VCaP (cell line): Measurements from ENCODE around the gene CTDSPL.

Experiments
- H3K27ac ChIP-seq: fragments of 450-650 bp; 2 replicates; pipeline ENCODE4 v1.5.1; 2017
- TF ChIP-seq, protein P1 (sequence below): fragments of 450-650 bp; conservative IDR thresholded peaks from 2 replicates; pipeline ENCODE4 v1.5.1; 2017; ENCODE audit warnings: mild to moderate bottlenecking, moderate library complexity

Gene CTDSPL

GRCh38 chr3:37963016-37963415 is 101.3 kb downstream of the CTDSPL start:
- TF ChIP-seq, protein P1, sequence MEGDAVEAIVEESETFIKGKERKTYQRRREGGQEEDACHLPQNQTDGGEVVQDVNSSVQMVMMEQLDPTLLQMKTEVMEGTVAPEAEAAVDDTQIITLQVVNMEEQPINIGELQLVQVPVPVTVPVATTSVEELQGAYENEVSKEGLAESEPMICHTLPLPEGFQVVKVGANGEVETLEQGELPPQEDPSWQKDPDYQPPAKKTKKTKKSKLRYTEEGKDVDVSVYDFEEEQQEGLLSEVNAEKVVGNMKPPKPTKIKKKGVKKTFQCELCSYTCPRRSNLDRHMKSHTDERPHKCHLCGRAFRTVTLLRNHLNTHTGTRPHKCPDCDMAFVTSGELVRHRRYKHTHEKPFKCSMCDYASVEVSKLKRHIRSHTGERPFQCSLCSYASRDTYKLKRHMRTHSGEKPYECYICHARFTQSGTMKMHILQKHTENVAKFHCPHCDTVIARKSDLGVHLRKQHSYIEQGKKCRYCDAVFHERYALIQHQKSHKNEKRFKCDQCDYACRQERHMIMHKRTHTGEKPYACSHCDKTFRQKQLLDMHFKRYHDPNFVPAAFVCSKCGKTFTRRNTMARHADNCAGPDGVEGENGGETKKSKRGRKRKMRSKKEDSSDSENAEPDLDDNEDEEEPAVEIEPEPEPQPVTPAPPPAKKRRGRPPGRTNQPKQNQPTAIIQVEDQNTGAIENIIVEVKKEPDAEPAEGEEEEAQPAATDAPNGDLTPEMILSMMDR, result no peak
- H3K27ac ChIP-seq, result peak overlapping the region; percentile 91

GRCh38 chr3:37963635-37964034 is 102.0 kb downstream of the CTDSPL start:
- peak overlapping the region; percentile 91 for H3K27ac ChIP-seq
- TF ChIP-seq, protein P1, result peak; percentile 19; the same call in 1 of the 2 replicates

GRCh38 chr3:37964146-37964545 is 102.5 kb downstream of the CTDSPL start:
- TF ChIP-seq, protein P1, result no peak
- H3K27ac ChIP-seq, result peak overlapping the region; percentile 91

GRCh38 chr3:37964716-37965115 is 103.0 kb downstream of the CTDSPL start:
- TF ChIP-seq, protein P1, result no peak
- H3K27ac ChIP-seq, result peak overlapping the region; percentile 91

GRCh38 chr3:37967260-37967881 is 105.7 kb downstream of the CTDSPL start:
- TF ChIP-seq, protein P1, result peak; percentile 84
- peak overlapping the region; percentile 91 for H3K27ac ChIP-seq

DNA sequence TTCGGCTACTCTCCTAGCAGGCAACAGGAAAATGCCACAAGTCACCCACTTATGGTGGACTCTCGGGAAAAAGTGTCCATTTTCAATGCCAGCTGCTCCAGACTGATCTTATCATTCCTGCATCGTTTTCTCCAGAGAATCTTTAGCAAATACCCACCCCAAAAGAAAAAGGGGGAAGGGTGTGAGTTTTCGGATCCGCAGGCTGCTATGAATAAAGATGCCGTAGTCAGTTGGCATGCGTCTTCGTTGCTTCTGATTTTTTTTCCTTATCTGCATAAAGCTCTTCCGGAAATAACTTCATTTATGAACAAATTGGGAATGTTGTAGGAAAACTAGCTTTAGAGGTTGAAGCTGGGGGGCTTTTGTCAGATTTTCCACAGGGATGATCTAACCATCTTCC is 106.5 kb downstream of the CTDSPL start:
- H3K27ac ChIP-seq, result peak overlapping the region; percentile 91; the same call in 1 of the 2 replicates
- TF ChIP-seq, protein P1, result no peak

DNA sequence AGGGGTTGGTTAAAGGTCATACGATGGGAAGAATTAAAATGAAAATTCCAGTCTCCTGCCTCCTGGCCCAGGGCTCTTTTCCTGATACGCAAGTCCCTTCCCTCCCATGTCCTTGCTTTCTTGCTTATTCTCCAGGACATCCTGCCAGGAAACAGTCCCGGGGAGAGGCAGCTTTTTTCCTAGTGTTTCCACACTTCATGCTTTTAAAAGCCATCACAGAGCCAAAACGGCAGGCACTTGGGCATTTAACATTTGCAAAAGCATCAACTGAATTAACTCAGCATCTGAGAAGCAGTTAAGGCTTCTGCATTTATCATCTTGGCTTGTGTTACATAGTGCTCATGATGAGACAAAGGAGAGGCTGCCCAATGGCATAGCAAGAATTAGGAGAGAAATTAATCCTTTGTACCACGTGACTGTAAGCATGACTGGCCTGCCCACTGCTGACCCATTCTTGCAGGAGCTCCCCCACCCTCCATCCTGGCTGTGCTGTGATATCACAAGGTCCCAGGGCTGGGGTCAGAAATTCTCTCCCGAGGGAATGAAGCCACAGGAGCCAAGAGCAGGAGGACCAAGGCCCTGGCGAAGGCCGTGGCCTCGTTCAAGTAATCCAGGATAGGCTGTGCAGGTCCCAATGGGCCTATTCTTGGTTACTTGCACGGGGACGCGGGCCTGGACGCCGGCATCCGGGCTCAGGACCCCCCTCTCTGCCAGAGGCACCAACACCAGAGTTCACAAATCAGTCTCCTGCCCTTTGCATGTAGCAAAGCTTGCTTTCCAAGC is 107.3 kb downstream of the CTDSPL start:
- H3K27ac ChIP-seq, result peak overlapping the region; percentile 91; the same call in 1 of the 2 replicates
- TF ChIP-seq, protein P1, result no peak
